Right atrium auricular region (tissue), 2 donors: Measurements from ENCODE around the gene KL. TPM values are rescaled to one million over a fixed set of nuclear protein-coding genes. Genes with fewer than 3 reads are reported as not detected.
A peak's percentile ranks its signal among the peaks of the same experiment; 100 is the strongest.

Source experiments
- DNase-seq: peaks from one replicate; pipeline ENCODE4 v3.0.0-alpha.2; 2019; ENCODE audit warnings: low spot score
- H3K27ac ChIP-seq, 2 donors: fragments of 200-600 bp; sonication (generic); 1 replicate in 1 of 2; 2 replicates in 1 of 2; pipeline ENCODE4 v1.5.1; 2016 to 2019
- H3K27me3 ChIP-seq, 2 donors: fragments of 200-600 bp; sonication (generic); one replicate each; pipeline versions ENCODE4 v1.5.1 to v1.6.0; 2017 to 2019
- H3K36me3 ChIP-seq: fragments of 200-600 bp; sonication (generic); one replicate; pipeline ENCODE4 v1.5.1; 2016
- H3K4me1 ChIP-seq, 2 donors: fragments of 200-600 bp; sonication (generic); one replicate each; pipeline versions ENCODE4 v1.5.1 to v1.6.0; 2017 to 2019
- H3K4me3 ChIP-seq, 2 donors: fragments of 200-600 bp; sonication (generic); 1 replicate in 1 of 2; 2 replicates in 1 of 2; pipeline ENCODE4 v1.5.1; 2017 to 2019; ENCODE audit warnings: mild to moderate bottlenecking in 1 of 2, moderate library complexity in 1 of 2
- H3K9me3 ChIP-seq, 2 donors: fragments of 200-600 bp; sonication (generic); one replicate each; pipeline ENCODE4 v1.5.1; 2019
- CTCF ChIP-seq, 2 donors: fragments of 200-600 bp; sonication (generic); IDR thresholded peaks; one replicate each; pipeline ENCODE4 v1.5.1; 2019; ENCODE audit warnings: antibody characterized with exemption in 2 of 2
- total RNA-seq, 2 donors: library from RNA; depleted of rRNA; stranded (reverse); fragments of >200 nt; gene quantifications; one replicate each; pipeline ENCODE4 v1.1.0, GENCODE V29; 2016

Gene KL
- total RNA-seq, 2 donors from 2014 or later: 1.4 to 2.4 TPM

DNA sequence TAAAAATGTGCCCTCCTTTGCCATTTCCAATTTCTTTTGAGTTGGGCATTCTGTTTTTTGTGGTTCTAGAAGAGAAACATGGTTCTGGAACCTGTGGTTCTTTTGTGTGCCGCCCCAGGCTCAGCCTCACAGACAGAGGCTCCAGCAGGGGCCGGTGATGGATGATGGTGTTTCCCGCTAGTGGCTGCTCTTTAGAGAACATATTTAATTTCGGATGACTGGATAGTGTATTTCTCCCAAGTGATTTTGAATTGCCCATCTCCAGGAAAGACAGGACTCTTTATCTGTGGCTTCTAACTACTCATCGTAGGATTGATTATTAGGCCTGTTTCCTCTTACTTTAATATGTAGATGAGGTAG, 75.2 kb downstream of the KL start:
- Histone ChIP-seq H3K27me3 (no peaks in the 10 kb centered on the region), H3K36me3 (no peaks in the 10 kb centered on the region), H3K27ac (no peak overlapping the region), H3K4me3 (no peak overlapping the region), H3K4me1 (peaks cover 0 to 5% of the 10 kb centered on the region in 2 donors), H3K9me3 (no peaks in the 10 kb centered on the region)
- TF ChIP-seq CTCF (IDR thresholded peaks at IDR 0.05): no peak
- DNase-seq: no peak

DNA sequence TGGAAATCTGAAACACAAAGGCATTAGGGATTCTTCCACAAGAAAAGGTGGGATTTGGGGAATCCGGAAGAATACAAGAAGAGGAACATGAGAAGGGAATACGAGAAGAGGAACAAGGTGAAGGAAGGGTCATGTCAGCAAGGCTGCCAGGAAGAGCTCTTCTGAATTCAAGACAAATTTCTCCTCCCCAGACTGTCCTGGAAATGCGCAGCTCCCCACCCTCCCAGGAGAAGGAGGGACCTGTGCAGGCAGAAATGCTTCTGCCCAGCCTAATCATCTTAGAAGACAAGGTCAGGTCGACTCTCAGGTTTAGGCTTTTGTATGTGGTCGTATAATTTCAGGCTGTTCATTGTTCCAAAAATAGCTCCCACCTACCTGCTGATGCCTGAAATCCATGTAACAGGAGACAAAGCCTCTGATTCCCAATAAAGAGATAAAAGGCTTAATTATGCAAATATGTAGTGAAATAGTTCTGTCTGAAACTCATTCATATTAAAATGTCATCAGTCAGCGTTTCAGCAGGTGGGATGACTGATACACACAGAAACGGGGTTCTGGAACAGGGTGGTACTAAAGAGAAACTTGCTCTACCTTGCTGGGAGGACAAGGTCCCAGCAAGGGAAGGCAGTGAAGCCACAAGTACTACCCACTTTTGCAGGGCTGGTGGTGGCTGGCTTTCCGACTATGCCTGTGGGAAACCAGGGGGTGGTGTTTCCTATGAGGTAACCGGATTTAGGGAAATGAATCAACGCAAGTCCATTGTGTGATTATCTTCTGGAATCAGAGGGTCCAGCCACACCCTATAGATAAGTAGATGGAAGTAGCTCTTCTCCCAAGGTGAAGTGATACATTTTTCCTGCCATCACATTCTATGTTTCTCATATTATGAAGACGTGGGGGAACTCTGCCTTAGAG, 76.1 kb downstream of the KL start:
- H3K36me3 ChIP-seq: no peaks in the 10 kb centered on the region
- H3K27me3 ChIP-seq: no peaks in the 10 kb centered on the region
- H3K4me1 ChIP-seq: peaks cover 0 to 5% of the 10 kb centered on the region in 2 donors
- no peak for DNase-seq
- TF ChIP-seq CTCF (IDR thresholded peaks at IDR 0.05): no peak
- H3K4me3 ChIP-seq: no peak overlapping the region
- H3K9me3 ChIP-seq: no peaks in the 10 kb centered on the region
- peak overlapping the region in 1 of 2 donors; percentile 2 for H3K27ac ChIP-seq

GRCh38 chr13:33096886-33097605, 80.8 kb downstream of the KL start:
- H3K4me3 ChIP-seq: no peak overlapping the region
- H3K9me3 ChIP-seq: no peaks in the 10 kb centered on the region
- H3K27ac ChIP-seq: no peak overlapping the region
- no peaks in the 10 kb centered on the region for H3K27me3 ChIP-seq
- no peaks in the 10 kb centered on the region for H3K4me1 ChIP-seq
- no peaks in the 10 kb centered on the region for H3K36me3 ChIP-seq
- TF ChIP-seq CTCF (IDR thresholded peaks at IDR 0.05): no peak
- DNase-seq: no peak

DNA sequence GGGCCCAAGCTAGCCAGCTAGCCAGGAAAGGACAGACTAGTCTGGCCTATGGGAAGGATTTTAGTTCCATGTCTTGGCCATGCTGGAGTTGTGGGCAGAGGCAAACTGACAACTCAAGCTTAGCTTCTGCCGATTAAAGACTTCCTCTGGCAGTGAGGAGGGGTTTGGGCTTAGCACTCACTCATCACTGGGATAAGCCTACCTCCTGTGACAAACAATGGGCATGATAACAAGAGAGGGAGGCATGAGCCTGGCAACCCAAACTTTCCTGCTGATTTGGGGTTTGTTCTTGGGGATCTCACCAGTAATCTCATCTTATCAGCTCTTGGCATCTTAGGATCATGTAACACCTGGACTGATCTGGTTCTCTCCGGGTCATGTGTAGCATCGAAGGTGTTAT, 83.6 kb downstream of the KL start:
- H3K27me3 ChIP-seq: no peaks in the 10 kb centered on the region
- H3K36me3 ChIP-seq: peaks cover 3% of the 10 kb centered on the region
- no peaks in the 10 kb centered on the region for H3K9me3 ChIP-seq
- no peak overlapping the region for H3K27ac ChIP-seq
- no peaks in the 10 kb centered on the region for H3K4me1 ChIP-seq
- TF ChIP-seq CTCF (IDR thresholded peaks at IDR 0.05): no peak
- H3K4me3 ChIP-seq: no peak overlapping the region
- DNase-seq: no peak

GRCh38 chr13:33100886-33101285, 84.7 kb downstream of the KL start:
- Histone ChIP-seq H3K4me1 (no peaks in the 10 kb centered on the region), H3K9me3 (no peaks in the 10 kb centered on the region), H3K27me3 (no peaks in the 10 kb centered on the region), H3K27ac (no peak overlapping the region), H3K4me3 (no peak overlapping the region), H3K36me3 (peaks cover 14% of the 10 kb centered on the region)
- no peak for TF ChIP-seq CTCF (IDR thresholded peaks at IDR 0.05)
- DNase-seq: no peak
